SK-N-SH (cell line): ENCODE measurements around the gene LRAT.

Source experiments
- CTCF ChIP-seq: fragments of 200-600 bp; sonication (generic); IDR thresholded peaks from 2 replicates; pipeline ENCODE4 v1.6.1; 2017; ENCODE audit warnings: antibody characterized with exemption, mild to moderate bottlenecking, moderate library complexity
- EP300 ChIP-seq, 2 experiments: IDR thresholded peaks; 2 replicates each; pipeline versions ENCODE4 v1.4.0 to v1.6.1; 2012; ENCODE audit warnings: borderline replicate concordance in 1 of 2, low read depth in 1 of 2, low read length in 1 of 2
- EZH2phosphoT487 ChIP-seq: fragments of 200-600 bp; sonication (generic); IDR thresholded peaks from 2 replicates; pipeline ENCODE4 v1.6.1; 2017; ENCODE audit warnings: low read depth, mixed run types, mild to moderate bottlenecking, antibody characterized with exemption, moderate library complexity, borderline replicate concordance
- GABPA ChIP-seq: IDR thresholded peaks from 2 replicates; pipeline ENCODE4 v1.4.0; 2012; ENCODE audit warnings: low read depth, mild to moderate bottlenecking
- JUND ChIP-seq: IDR thresholded peaks from 2 replicates; pipeline ENCODE4 v1.4.0; 2012
- NFIC ChIP-seq: IDR thresholded peaks from 2 replicates; pipeline ENCODE4 v1.4.0; 2012; ENCODE audit warnings: borderline replicate concordance
- POLR2AphosphoS5 ChIP-seq: IDR thresholded peaks from 2 replicates; pipeline ENCODE4 v1.6.1; 2012; ENCODE audit warnings: low read depth, low read length
- RFX5 ChIP-seq: IDR thresholded peaks from 2 replicates; pipeline ENCODE4 v1.6.1; 2012; ENCODE audit warnings: mild to moderate bottlenecking, improper control_type of control experiment, low read length
- USF2 ChIP-seq: fragments of 150-350 bp; IDR thresholded peaks from 2 replicates; pipeline ENCODE4 v1.6.1; 2017; ENCODE audit warnings: antibody characterized with exemption, low read length, low read depth, borderline replicate concordance
- TF ChIP-seq, protein P1 (sequence below): IDR thresholded peaks from 2 replicates; pipeline ENCODE4 v1.6.1; 2012; ENCODE audit warnings: mild to moderate bottlenecking, low read depth, low read length, moderate library complexity
- TF ChIP-seq, protein P2 (sequence below): IDR thresholded peaks from 2 replicates; pipeline ENCODE4 v1.4.0; 2012; ENCODE audit warnings: low read depth
- TF ChIP-seq, protein P3 (sequence below): IDR thresholded peaks from 2 replicates; pipeline ENCODE4 v1.4.0; 2012; ENCODE audit warnings: low read depth, borderline replicate concordance

GRCh38 chr4:154719087-154719486 is 24.7 kb upstream of the LRAT start:
- TF ChIP-seq CTCF: no peak
- TF ChIP-seq, protein P1, sequence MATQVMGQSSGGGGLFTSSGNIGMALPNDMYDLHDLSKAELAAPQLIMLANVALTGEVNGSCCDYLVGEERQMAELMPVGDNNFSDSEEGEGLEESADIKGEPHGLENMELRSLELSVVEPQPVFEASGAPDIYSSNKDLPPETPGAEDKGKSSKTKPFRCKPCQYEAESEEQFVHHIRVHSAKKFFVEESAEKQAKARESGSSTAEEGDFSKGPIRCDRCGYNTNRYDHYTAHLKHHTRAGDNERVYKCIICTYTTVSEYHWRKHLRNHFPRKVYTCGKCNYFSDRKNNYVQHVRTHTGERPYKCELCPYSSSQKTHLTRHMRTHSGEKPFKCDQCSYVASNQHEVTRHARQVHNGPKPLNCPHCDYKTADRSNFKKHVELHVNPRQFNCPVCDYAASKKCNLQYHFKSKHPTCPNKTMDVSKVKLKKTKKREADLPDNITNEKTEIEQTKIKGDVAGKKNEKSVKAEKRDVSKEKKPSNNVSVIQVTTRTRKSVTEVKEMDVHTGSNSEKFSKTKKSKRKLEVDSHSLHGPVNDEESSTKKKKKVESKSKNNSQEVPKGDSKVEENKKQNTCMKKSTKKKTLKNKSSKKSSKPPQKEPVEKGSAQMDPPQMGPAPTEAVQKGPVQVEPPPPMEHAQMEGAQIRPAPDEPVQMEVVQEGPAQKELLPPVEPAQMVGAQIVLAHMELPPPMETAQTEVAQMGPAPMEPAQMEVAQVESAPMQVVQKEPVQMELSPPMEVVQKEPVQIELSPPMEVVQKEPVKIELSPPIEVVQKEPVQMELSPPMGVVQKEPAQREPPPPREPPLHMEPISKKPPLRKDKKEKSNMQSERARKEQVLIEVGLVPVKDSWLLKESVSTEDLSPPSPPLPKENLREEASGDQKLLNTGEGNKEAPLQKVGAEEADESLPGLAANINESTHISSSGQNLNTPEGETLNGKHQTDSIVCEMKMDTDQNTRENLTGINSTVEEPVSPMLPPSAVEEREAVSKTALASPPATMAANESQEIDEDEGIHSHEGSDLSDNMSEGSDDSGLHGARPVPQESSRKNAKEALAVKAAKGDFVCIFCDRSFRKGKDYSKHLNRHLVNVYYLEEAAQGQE: no peak
- TF ChIP-seq, protein P2, sequence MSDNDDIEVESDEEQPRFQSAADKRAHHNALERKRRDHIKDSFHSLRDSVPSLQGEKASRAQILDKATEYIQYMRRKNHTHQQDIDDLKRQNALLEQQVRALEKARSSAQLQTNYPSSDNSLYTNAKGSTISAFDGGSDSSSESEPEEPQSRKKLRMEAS: no peak
- TF ChIP-seq POLR2AphosphoS5: no peak
- no peak for TF ChIP-seq EZH2phosphoT487
- TF ChIP-seq, protein P3, sequence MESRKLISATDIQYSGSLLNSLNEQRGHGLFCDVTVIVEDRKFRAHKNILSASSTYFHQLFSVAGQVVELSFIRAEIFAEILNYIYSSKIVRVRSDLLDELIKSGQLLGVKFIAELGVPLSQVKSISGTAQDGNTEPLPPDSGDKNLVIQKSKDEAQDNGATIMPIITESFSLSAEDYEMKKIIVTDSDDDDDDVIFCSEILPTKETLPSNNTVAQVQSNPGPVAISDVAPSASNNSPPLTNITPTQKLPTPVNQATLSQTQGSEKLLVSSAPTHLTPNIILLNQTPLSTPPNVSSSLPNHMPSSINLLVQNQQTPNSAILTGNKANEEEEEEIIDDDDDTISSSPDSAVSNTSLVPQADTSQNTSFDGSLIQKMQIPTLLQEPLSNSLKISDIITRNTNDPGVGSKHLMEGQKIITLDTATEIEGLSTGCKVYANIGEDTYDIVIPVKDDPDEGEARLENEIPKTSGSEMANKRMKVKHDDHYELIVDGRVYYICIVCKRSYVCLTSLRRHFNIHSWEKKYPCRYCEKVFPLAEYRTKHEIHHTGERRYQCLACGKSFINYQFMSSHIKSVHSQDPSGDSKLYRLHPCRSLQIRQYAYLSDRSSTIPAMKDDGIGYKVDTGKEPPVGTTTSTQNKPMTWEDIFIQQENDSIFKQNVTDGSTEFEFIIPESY: no peak
- no peak for TF ChIP-seq JUND
- TF ChIP-seq RFX5: no peak
- no peak for TF ChIP-seq EP300 (IDR thresholded peaks at IDR 0.05; ENCODE audit: borderline replicate concordance in 1 of 2, low read depth in 1 of 2, low read length in 1 of 2)
- no peak for TF ChIP-seq NFIC
- TF ChIP-seq USF2: no peak
- no peak for TF ChIP-seq GABPA
